Glutamatergic neuron (in vitro differentiated cells): ENCODE data around the gene GRIA3. TPM values are rescaled to one million over a fixed set of nuclear protein-coding genes. Genes with fewer than 3 reads are reported as not detected.
A peak's percentile ranks its signal among the peaks of the same experiment; 100 is the strongest.

Experiments used
- DNase-seq: peaks from one replicate; pipeline ENCODE4 v3.0.0; 2022
- H3K27ac Mint-ChIP-seq: one replicate; pipeline ENCODE4 v1.8.0; 2020; ENCODE audit warnings: mild to moderate bottlenecking, mixed read lengths, inconsistent platforms; ENCODE audit not compliant: unreplicated experiment
- H3K27me3 Mint-ChIP-seq: one replicate; pipeline ENCODE4 v1.8.0; 2020; ENCODE audit warnings: mild to moderate bottlenecking, moderate library complexity, mixed read lengths, inconsistent platforms; ENCODE audit not compliant: unreplicated experiment
- H3K36me3 Mint-ChIP-seq: one replicate; pipeline ENCODE4 v1.8.0; 2020; ENCODE audit warnings: mild to moderate bottlenecking, mixed read lengths, inconsistent platforms; ENCODE audit not compliant: unreplicated experiment
- H3K4me1 Mint-ChIP-seq: one replicate; pipeline ENCODE4 v1.8.0; 2020; ENCODE audit warnings: mild to moderate bottlenecking, low read depth, mixed read lengths, inconsistent platforms; ENCODE audit not compliant: unreplicated experiment
- H3K4me3 Mint-ChIP-seq: one replicate; pipeline ENCODE4 v1.8.0; 2020; ENCODE audit warnings: mild to moderate bottlenecking, mixed read lengths, inconsistent platforms; ENCODE audit not compliant: unreplicated experiment
- H3K9me3 Mint-ChIP-seq: one replicate; pipeline ENCODE4 v1.8.0; 2020; ENCODE audit warnings: mild to moderate bottlenecking, moderate library complexity, mixed read lengths, inconsistent platforms; ENCODE audit not compliant: unreplicated experiment
- total RNA-seq: library from RNA; stranded (reverse); fragmentation: NEBNext Ultra II Directional; extraction: Animal tissue kit (Norgen Biotek cat#: 25700); gene quantifications from one replicate; pipeline ENCODE4 v1.2.1, GENCODE V29; 2021; ENCODE audit not compliant: unreplicated experiment
- TF ChIP-seq, protein P1 (sequence below): fragments of 200-600 bp; sonication (generic); IDR thresholded peaks from one replicate; pipeline ENCODE4 v1.5.0; 2021; ENCODE audit not compliant: partially characterized antibody, unreplicated experiment

Gene GRIA3
- total RNA-seq, 1 donor from 2014 or later, result 9.7 TPM

GRCh38 chrX:123399709-123400108, 215.6 kb downstream of the GRIA3 start:
- TF ChIP-seq, protein P1, sequence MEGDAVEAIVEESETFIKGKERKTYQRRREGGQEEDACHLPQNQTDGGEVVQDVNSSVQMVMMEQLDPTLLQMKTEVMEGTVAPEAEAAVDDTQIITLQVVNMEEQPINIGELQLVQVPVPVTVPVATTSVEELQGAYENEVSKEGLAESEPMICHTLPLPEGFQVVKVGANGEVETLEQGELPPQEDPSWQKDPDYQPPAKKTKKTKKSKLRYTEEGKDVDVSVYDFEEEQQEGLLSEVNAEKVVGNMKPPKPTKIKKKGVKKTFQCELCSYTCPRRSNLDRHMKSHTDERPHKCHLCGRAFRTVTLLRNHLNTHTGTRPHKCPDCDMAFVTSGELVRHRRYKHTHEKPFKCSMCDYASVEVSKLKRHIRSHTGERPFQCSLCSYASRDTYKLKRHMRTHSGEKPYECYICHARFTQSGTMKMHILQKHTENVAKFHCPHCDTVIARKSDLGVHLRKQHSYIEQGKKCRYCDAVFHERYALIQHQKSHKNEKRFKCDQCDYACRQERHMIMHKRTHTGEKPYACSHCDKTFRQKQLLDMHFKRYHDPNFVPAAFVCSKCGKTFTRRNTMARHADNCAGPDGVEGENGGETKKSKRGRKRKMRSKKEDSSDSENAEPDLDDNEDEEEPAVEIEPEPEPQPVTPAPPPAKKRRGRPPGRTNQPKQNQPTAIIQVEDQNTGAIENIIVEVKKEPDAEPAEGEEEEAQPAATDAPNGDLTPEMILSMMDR, result no peak
- no peak for DNase-seq
- Mint-ChIP-seq H3K27ac (no peak overlapping the region), H3K27me3 (no peaks in the 10 kb centered on the region), H3K4me3 (no peak overlapping the region), H3K36me3 (no peaks in the 10 kb centered on the region), H3K4me1 (no peaks in the 10 kb centered on the region), H3K9me3 (no peaks in the 10 kb centered on the region)

DNA sequence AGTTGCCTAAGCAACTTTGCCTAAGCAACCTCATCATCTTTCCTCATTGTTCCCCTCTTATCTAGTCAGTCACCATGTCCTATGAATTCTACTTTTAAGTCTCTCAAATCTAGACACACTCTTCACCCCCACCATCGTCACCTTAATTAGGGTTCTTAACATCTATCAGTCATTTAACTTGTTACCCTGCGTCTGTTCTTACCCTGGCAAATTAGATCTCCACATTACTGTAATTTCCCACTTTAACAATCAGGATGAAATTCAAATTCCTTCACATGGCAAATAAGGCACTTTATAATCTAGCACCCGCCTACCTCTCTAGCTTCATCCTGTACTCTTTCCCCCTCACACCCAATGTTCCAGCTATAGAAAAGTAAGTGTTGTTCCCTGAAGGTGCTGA, 221.2 kb downstream of the GRIA3 start:
- Mint-ChIP-seq H3K9me3 (no peaks in the 10 kb centered on the region), H3K27ac (no peak overlapping the region), H3K27me3 (no peaks in the 10 kb centered on the region), H3K4me3 (no peak overlapping the region), H3K36me3 (no peaks in the 10 kb centered on the region), H3K4me1 (no peaks in the 10 kb centered on the region)
- no peak for DNase-seq
- TF ChIP-seq, protein P1, result no peak

- no peak overlapping the region for H3K27ac Mint-ChIP-seq
- no peak for DNase-seq
- H3K4me3 Mint-ChIP-seq, result no peak overlapping the region
- H3K27me3 Mint-ChIP-seq, result no peaks in the 10 kb centered on the region
- no peaks in the 10 kb centered on the region for H3K4me1 Mint-ChIP-seq
- TF ChIP-seq, protein P1, result no peak
- no peaks in the 10 kb centered on the region for H3K9me3 Mint-ChIP-seq
- H3K36me3 Mint-ChIP-seq, result no peaks in the 10 kb centered on the region
These were observed 225.0 kb downstream of the GRIA3 start for GRCh38 chrX:123408821-123409737.

DNA sequence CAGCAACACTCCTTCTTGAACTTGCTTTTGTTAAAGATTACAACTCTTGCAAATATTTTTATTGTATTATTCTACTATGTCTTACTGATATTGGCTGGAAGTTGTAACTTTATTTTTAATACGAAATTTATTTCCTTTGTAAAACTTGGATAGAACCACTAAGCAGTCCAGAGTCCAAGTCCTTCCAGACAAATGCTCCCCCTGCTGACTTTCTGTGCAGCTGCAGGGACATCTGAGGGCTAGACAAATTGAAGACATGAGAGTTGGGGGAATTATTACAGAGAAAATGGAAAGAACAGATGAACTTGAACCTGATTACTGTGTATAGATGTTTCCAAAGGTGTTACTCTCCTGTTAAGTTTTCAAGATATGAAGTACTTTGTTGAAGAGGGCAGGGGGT, 238.8 kb downstream of the GRIA3 start:
- Mint-ChIP-seq H3K9me3 (peaks cover 2% of the 10 kb centered on the region), H3K36me3 (no peaks in the 10 kb centered on the region), H3K27me3 (no peaks in the 10 kb centered on the region), H3K27ac (no peak overlapping the region), H3K4me3 (no peak overlapping the region), H3K4me1 (no peaks in the 10 kb centered on the region)
- TF ChIP-seq, protein P1, result peak; percentile 38
- DNase-seq, result peak; percentile 24

DNA sequence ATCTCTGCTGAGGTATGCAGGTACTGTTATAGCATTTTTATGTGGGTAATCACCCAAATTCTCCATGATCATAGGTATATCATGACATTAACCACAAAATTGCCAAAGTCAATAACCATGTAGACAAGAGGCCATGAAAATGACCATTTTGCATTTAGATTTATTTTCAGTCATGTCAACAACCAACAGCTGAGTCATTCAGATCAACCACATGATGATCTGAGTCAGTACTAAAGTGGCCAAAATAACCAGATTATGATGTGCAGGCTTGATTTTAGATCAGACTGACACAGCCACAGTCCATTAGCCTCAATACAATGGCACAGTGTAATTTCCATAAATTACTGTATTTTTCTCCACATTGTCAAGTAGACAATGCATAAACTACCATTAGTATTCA, 240.5 kb downstream of the GRIA3 start:
- TF ChIP-seq, protein P1, result no peak
- Mint-ChIP-seq H3K27ac (no peak overlapping the region), H3K4me1 (no peaks in the 10 kb centered on the region), H3K36me3 (no peaks in the 10 kb centered on the region), H3K9me3 (peaks cover 2% of the 10 kb centered on the region), H3K27me3 (no peaks in the 10 kb centered on the region), H3K4me3 (no peak overlapping the region)
- no peak for DNase-seq
